ENCODE results near the gene PEX11G. TPM values are rescaled to one million over a fixed set of nuclear protein-coding genes. Genes with fewer than 3 reads are reported as not detected.

Gene PEX11G
- total and polyA plus RNA-seq, 7 donors, result 2.3 to 12.3 (median 5.1) TPM; not detected in 1

- intact Hi-C loops (cut with DNase I), result no loop called here
These were observed 27.5 kb upstream of the PEX11G start for GRCh38 chr19:7516333-7516732.

GRCh38 chr19:7515645-7516151 is 26.9 kb upstream of the PEX11G start, which contains the start of gene ZNF358:
ZNF358 (plus strand) TSS chr19:7516103; CDS start chr19:7519243, 3,140 bp downstream.
- H3K9me3 ChIP-seq, result no peaks in the 10 kb centered on the region
- H3K27me3 ChIP-seq, result no peaks in the 10 kb centered on the region
- H3K4me1 ChIP-seq, result peaks cover 0 to 31% (median 28%) of the 10 kb centered on the region in 4 donors
- peak; percentile 88 for DNase-seq
- 2% methylated on average over 33 of the region's 33 CpGs for WGBS, 2 donors
- peak within 1 kb of the TSS; percentile 84 to 91 (median 88) for H3K4me3 ChIP-seq
- intact Hi-C loops (cut with DNase I), result loop anchor here (2.0 kb wide), 1 partner anchor 27 kb away; the partner anchor contains the start of gene PEX11G
- H3K27ac ChIP-seq, result peak within 1 kb of the TSS; percentile 85 to 96 (median 94)
- peaks cover 8 to 15% (median 9%) of the 10 kb centered on the region in 4 donors for H3K36me3 ChIP-seq
- no peak for TF ChIP-seq POLR2A (IDR thresholded peaks at IDR 0.05)
- peak in 2 of 4 donors; percentile 32 to 40 for TF ChIP-seq POLR2AphosphoS5 (IDR thresholded peaks at IDR 0.05)

More at GRCh38 chr19:7516333-7516732, 27.5 kb upstream of the PEX11G start:
- Histone ChIP-seq H3K27me3 (no peaks in the 10 kb centered on the region), H3K4me1 (peaks cover 0 to 31% (median 28%) of the 10 kb centered on the region in 4 donors), H3K27ac (peak overlapping the region; percentile 85 to 96 (median 94)), H3K4me3 (peak overlapping the region; percentile 84 to 91 (median 88)), H3K36me3 (peaks cover 8 to 18% (median 9%) of the 10 kb centered on the region in 4 donors), H3K9me3 (no peaks in the 10 kb centered on the region)
- WGBS, 2 donors, result 3 to 4% methylated on average over 28 of the region's 28 CpGs
- peak; percentile 69 for DNase-seq
- TF ChIP-seq CTCF (IDR thresholded peaks at IDR 0.05) (no peak), EP300 (IDR thresholded peaks at IDR 0.05) (no peak), POLR2AphosphoS5 (IDR thresholded peaks at IDR 0.05) (no peak), POLR2A (IDR thresholded peaks at IDR 0.05) (no peak)

- no peak for TF ChIP-seq CTCF (IDR thresholded peaks at IDR 0.05)
- TF ChIP-seq POLR2A (IDR thresholded peaks at IDR 0.05), result no peak
- peak; percentile 74 to 87 (median 76) for TF ChIP-seq POLR2AphosphoS5 (IDR thresholded peaks at IDR 0.05)
- peak in 2 of 4 donors; percentile 61 to 94 for TF ChIP-seq EP300 (IDR thresholded peaks at IDR 0.05)
- peaks cover 7 to 10% (median 9%) of the 10 kb centered on the region in 4 donors for H3K36me3 ChIP-seq
- H3K4me1 ChIP-seq, result peaks cover 0 to 31% (median 28%) of the 10 kb centered on the region in 4 donors
- no peaks in the 10 kb centered on the region for H3K27me3 ChIP-seq
- H3K9me3 ChIP-seq, result peaks cover 0 to 2% (median 0%) of the 10 kb centered on the region in 4 donors
- DNase-seq, result peak; percentile 92
- peak overlapping the region; percentile 83 to 96 (median 94) for H3K27ac ChIP-seq
- WGBS, 2 donors, result 77 to 84% methylated on average over 13 of the region's 13 CpGs
- H3K4me3 ChIP-seq, result peak overlapping the region; percentile 30 to 91 (median 88)
- intact Hi-C loops (cut with DNase I), result loop anchor here (2.0 kb wide), 1 partner anchor 26 kb away; the partner anchor contains the start of gene PEX11G
These were observed 26.3 kb upstream of the PEX11G start for GRCh38 chr19:7515110-7515644.

GRCh38 chr19:7513809-7514642 is 25.2 kb upstream of the PEX11G start:
- Histone ChIP-seq H3K9me3 (peaks cover 0 to 2% (median 0%) of the 10 kb centered on the region in 4 donors), H3K36me3 (no peaks in the 10 kb centered on the region), H3K27ac (peak overlapping the region; percentile 83 to 96 (median 94)), H3K4me3 (no peak overlapping the region), H3K4me1 (peaks cover 0 to 31% (median 28%) of the 10 kb centered on the region in 4 donors), H3K27me3 (no peaks in the 10 kb centered on the region)
- DNase-seq, result no peak
- intact Hi-C loops (cut with DNase I), result loop anchor here (2.0 kb wide), 1 partner anchor 25 kb away; the partner anchor contains the start of gene PEX11G
- TF ChIP-seq POLR2A (IDR thresholded peaks at IDR 0.05), result no peak
- TF ChIP-seq EP300 (IDR thresholded peaks at IDR 0.05), result no peak
- no peak for TF ChIP-seq POLR2AphosphoS5 (IDR thresholded peaks at IDR 0.05)
- TF ChIP-seq CTCF (IDR thresholded peaks at IDR 0.05), result no peak
- 87 to 91% methylated on average over 5 of the region's 5 CpGs for WGBS, 2 donors
